Measurements from ENCODE around the gene FTSJ3. TPM values are rescaled to one million over a fixed set of nuclear protein-coding genes. Genes with fewer than 3 reads are reported as not detected.

Gene FTSJ3
- total and polyA plus RNA-seq, 4 donors: 26.1 to 49.8 (median 39.9) TPM

GRCh38 chr17:63837480-63837879 lies 10.0 kb upstream of the FTSJ3 start:
- peak overlapping the region; percentile 94 for H3K27ac ChIP-seq (ENCODE audit: low read depth, low read length)
- H3K27me3 ChIP-seq (ENCODE audit: control insufficient read depth, insufficient read depth, low read length): no peaks in the 10 kb centered on the region
- no peak overlapping the region for H3K4me3 ChIP-seq (ENCODE audit: low read depth, low read length)
- H3K9me3 ChIP-seq (ENCODE audit: control insufficient read depth, insufficient read depth, low read length): no peaks in the 10 kb centered on the region
- peaks cover 59% of the 10 kb centered on the region for H3K36me3 ChIP-seq (ENCODE audit: control insufficient read depth, insufficient read depth, low read length)
- peaks cover 61% of the 10 kb centered on the region for H3K4me1 ChIP-seq (ENCODE audit: control insufficient read depth, insufficient read depth, low read length)
- DNase-seq (ENCODE audit: low read depth in 4 of 6, low spot score in 6 of 6): no peak
- WGBS (ENCODE audit: insufficient coverage): 79% methylated on average over 12 of the region's 12 CpGs

- WGBS (ENCODE audit: insufficient coverage): 99% methylated on average over 7 of the region's 7 CpGs
- H3K27ac ChIP-seq (ENCODE audit: low read depth, low read length): no peak overlapping the region
- H3K4me1 ChIP-seq (ENCODE audit: control insufficient read depth, insufficient read depth, low read length): peaks cover 58% of the 10 kb centered on the region
- H3K4me3 ChIP-seq (ENCODE audit: low read depth, low read length): no peak overlapping the region
- no peaks in the 10 kb centered on the region for H3K9me3 ChIP-seq (ENCODE audit: control insufficient read depth, insufficient read depth, low read length)
- peaks cover 66% of the 10 kb centered on the region for H3K36me3 ChIP-seq (ENCODE audit: control insufficient read depth, insufficient read depth, low read length)
- no peaks in the 10 kb centered on the region for H3K27me3 ChIP-seq (ENCODE audit: control insufficient read depth, insufficient read depth, low read length)
- DNase-seq (ENCODE audit: low read depth in 4 of 6, low spot score in 6 of 6): no peak
Measured at GRCh38 chr17:63836811-63837210, 9.3 kb upstream of the FTSJ3 start.

GRCh38 chr17:63835167-63835720 lies 7.8 kb upstream of the FTSJ3 start:
- Histone ChIP-seq H3K4me3 (ENCODE audit: low read depth, low read length) (no peak overlapping the region), H3K36me3 (ENCODE audit: control insufficient read depth, insufficient read depth, low read length) (peaks cover 77% of the 10 kb centered on the region), H3K27ac (ENCODE audit: low read depth, low read length) (no peak overlapping the region), H3K4me1 (ENCODE audit: control insufficient read depth, insufficient read depth, low read length) (peaks cover 42% of the 10 kb centered on the region), H3K27me3 (ENCODE audit: control insufficient read depth, insufficient read depth, low read length) (no peaks in the 10 kb centered on the region), H3K9me3 (ENCODE audit: control insufficient read depth, insufficient read depth, low read length) (no peaks in the 10 kb centered on the region)
- DNase-seq (ENCODE audit: low read depth in 4 of 6, low spot score in 6 of 6): no peak
- 96% methylated on average over 6 of the region's 9 CpGs for WGBS (ENCODE audit: insufficient coverage)

GRCh38 chr17:63834431-63835166 lies 7.1 kb upstream of the FTSJ3 start:
- peak in 2 of 6 donors; percentile 52 to 76 for DNase-seq (ENCODE audit: low read depth in 4 of 6, low spot score in 6 of 6)
- H3K4me3 ChIP-seq (ENCODE audit: low read depth, low read length): no peak overlapping the region
- 46% methylated on average over 10 of the region's 13 CpGs for WGBS (ENCODE audit: insufficient coverage)
- H3K27me3 ChIP-seq (ENCODE audit: control insufficient read depth, insufficient read depth, low read length): no peaks in the 10 kb centered on the region
- H3K9me3 ChIP-seq (ENCODE audit: control insufficient read depth, insufficient read depth, low read length): no peaks in the 10 kb centered on the region
- peaks cover 36% of the 10 kb centered on the region for H3K4me1 ChIP-seq (ENCODE audit: control insufficient read depth, insufficient read depth, low read length)
- no peak overlapping the region for H3K27ac ChIP-seq (ENCODE audit: low read depth, low read length)
- H3K36me3 ChIP-seq (ENCODE audit: control insufficient read depth, insufficient read depth, low read length): peaks cover 84% of the 10 kb centered on the region

- H3K4me3 ChIP-seq (ENCODE audit: low read depth, low read length): no peak overlapping the region
- WGBS (ENCODE audit: insufficient coverage): 94% methylated on average over 15 of the region's 15 CpGs
- H3K27ac ChIP-seq (ENCODE audit: low read depth, low read length): no peak overlapping the region
- H3K4me1 ChIP-seq (ENCODE audit: control insufficient read depth, insufficient read depth, low read length): peaks cover 29% of the 10 kb centered on the region
- DNase-seq (ENCODE audit: low read depth in 4 of 6, low spot score in 6 of 6): no peak
- no peaks in the 10 kb centered on the region for H3K9me3 ChIP-seq (ENCODE audit: control insufficient read depth, insufficient read depth, low read length)
- H3K27me3 ChIP-seq (ENCODE audit: control insufficient read depth, insufficient read depth, low read length): no peaks in the 10 kb centered on the region
- peaks cover 90% of the 10 kb centered on the region for H3K36me3 ChIP-seq (ENCODE audit: control insufficient read depth, insufficient read depth, low read length)
Measured at GRCh38 chr17:63833741-63834373, 6.4 kb upstream of the FTSJ3 start.

GRCh38 chr17:63833026-63833740 lies 5.7 kb upstream of the FTSJ3 start:
- peaks cover 90% of the 10 kb centered on the region for H3K36me3 ChIP-seq (ENCODE audit: control insufficient read depth, insufficient read depth, low read length)
- 95% methylated on average over 14 of the region's 14 CpGs for WGBS (ENCODE audit: insufficient coverage)

GRCh38 chr17:63832455-63832854 lies 5.0 kb upstream of the FTSJ3 start:
- WGBS (ENCODE audit: insufficient coverage): 71% methylated on average over 2 of the region's 2 CpGs
- no peak for DNase-seq (ENCODE audit: low read depth in 4 of 6, low spot score in 6 of 6)
- peaks cover 82% of the 10 kb centered on the region for H3K36me3 ChIP-seq (ENCODE audit: control insufficient read depth, insufficient read depth, low read length)
- H3K9me3 ChIP-seq (ENCODE audit: control insufficient read depth, insufficient read depth, low read length): no peaks in the 10 kb centered on the region
- no peak overlapping the region for H3K4me3 ChIP-seq (ENCODE audit: low read depth, low read length)
- no peaks in the 10 kb centered on the region for H3K27me3 ChIP-seq (ENCODE audit: control insufficient read depth, insufficient read depth, low read length)
- H3K4me1 ChIP-seq (ENCODE audit: control insufficient read depth, insufficient read depth, low read length): peaks cover 18% of the 10 kb centered on the region
- H3K27ac ChIP-seq (ENCODE audit: low read depth, low read length): no peak overlapping the region

More at GRCh38 chr17:63833026-63833740, 5.7 kb upstream of the FTSJ3 start:
- Histone ChIP-seq H3K4me1 (ENCODE audit: control insufficient read depth, insufficient read depth, low read length) (peaks cover 22% of the 10 kb centered on the region), H3K4me3 (ENCODE audit: low read depth, low read length) (no peak overlapping the region), H3K27me3 (ENCODE audit: control insufficient read depth, insufficient read depth, low read length) (no peaks in the 10 kb centered on the region), H3K27ac (ENCODE audit: low read depth, low read length) (no peak overlapping the region), H3K9me3 (ENCODE audit: control insufficient read depth, insufficient read depth, low read length) (no peaks in the 10 kb centered on the region)
- DNase-seq (ENCODE audit: low read depth in 4 of 6, low spot score in 6 of 6): no peak

- no peak for DNase-seq (ENCODE audit: low read depth in 4 of 6, low spot score in 6 of 6)
- Histone ChIP-seq H3K4me3 (ENCODE audit: low read depth, low read length) (no peak overlapping the region), H3K36me3 (ENCODE audit: control insufficient read depth, insufficient read depth, low read length) (peaks cover 78% of the 10 kb centered on the region), H3K27me3 (ENCODE audit: control insufficient read depth, insufficient read depth, low read length) (no peaks in the 10 kb centered on the region), H3K9me3 (ENCODE audit: control insufficient read depth, insufficient read depth, low read length) (no peaks in the 10 kb centered on the region), H3K4me1 (ENCODE audit: control insufficient read depth, insufficient read depth, low read length) (peaks cover 14% of the 10 kb centered on the region), H3K27ac (ENCODE audit: low read depth, low read length) (no peak overlapping the region)
- 86% methylated on average over 1 of the region's 5 CpGs for WGBS (ENCODE audit: insufficient coverage)
Measured at GRCh38 chr17:63832014-63832413, 4.6 kb upstream of the FTSJ3 start.

- H3K4me3 ChIP-seq (ENCODE audit: low read depth, low read length): no peak overlapping the region
- H3K4me1 ChIP-seq (ENCODE audit: control insufficient read depth, insufficient read depth, low read length): peaks cover 11% of the 10 kb centered on the region
- peaks cover 73% of the 10 kb centered on the region for H3K36me3 ChIP-seq (ENCODE audit: control insufficient read depth, insufficient read depth, low read length)
- no peaks in the 10 kb centered on the region for H3K9me3 ChIP-seq (ENCODE audit: control insufficient read depth, insufficient read depth, low read length)
- WGBS (ENCODE audit: insufficient coverage): 91% methylated on average over 3 of the region's 8 CpGs
- no peaks in the 10 kb centered on the region for H3K27me3 ChIP-seq (ENCODE audit: control insufficient read depth, insufficient read depth, low read length)
- no peak for DNase-seq (ENCODE audit: low read depth in 4 of 6, low spot score in 6 of 6)
- H3K27ac ChIP-seq (ENCODE audit: low read depth, low read length): no peak overlapping the region
Measured at GRCh38 chr17:63831505-63831904, 4.0 kb upstream of the FTSJ3 start.
